ENCODE measurements around the gene C4orf36.
"Not testable (repeated sequence)": the region's sequence is repeated elsewhere in the genome, so short reads cannot be mapped to it uniquely, and the experiment has no call there.

Gene C4orf36

GRCh38 chr4:86916392-86916791 is 24.2 kb upstream of the C4orf36 start:
- DNase-seq = no peak

DNA sequence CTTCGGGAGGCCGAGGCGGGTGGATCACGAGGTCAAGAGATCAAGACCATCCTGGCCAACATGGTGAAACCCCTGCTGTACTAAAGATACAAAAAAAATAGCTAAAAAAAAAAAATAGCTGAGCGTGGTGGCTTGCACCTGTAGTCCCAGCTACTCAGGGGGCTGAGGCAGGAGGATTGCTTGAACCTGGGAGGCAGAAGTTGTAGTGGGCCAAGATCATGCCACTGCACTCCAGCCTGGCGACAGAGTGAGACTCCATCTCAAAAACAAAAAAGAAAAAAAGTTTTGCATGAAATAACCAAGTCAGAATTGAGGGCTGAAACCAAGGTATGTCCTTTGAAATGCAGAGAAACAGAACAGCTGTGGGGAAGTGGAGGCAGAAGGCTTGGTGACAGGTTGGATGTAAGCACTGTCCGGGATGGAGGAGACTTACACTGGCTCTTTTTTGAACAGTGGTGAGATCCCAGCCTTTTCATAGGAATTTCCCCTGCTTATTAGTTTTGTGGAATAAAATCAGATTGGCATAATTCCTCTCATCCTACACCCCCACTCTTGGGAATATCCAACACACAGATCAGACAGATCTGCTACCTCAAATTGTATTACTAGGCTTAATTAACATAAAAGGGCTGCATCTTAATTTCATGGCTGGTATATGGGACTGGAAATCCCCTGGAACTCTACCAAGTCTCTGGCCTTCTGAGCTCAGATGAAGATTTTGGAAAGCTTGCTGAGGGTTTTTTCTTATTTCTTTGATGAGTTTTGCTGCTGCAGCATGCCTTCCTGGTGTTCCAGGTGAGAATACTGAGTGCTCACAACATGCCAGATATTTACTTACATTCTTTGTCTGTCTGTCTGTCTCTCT is 18.8 kb upstream of the C4orf36 start:
- no peak for DNase-seq

DNA sequence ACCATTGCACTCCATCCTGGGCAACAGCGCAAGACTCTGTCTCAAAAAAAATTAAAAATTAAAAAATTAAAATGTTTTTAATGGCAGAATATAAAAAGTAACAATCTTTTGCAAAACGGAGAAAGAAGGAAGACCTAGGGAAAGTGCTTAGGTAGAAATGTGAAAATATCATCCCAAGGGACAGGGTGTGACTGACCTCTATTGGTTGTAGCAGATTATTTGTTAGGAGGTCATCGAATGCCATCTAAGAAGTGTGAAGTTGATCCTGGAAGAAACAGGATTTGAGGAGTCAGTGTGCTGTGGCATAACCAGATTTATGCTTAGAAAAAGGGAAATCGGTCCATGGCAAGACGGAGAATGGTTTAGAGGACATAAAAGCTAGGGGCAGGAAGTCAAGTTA is 18.1 kb upstream of the C4orf36 start:
- no peak for DNase-seq

DNA sequence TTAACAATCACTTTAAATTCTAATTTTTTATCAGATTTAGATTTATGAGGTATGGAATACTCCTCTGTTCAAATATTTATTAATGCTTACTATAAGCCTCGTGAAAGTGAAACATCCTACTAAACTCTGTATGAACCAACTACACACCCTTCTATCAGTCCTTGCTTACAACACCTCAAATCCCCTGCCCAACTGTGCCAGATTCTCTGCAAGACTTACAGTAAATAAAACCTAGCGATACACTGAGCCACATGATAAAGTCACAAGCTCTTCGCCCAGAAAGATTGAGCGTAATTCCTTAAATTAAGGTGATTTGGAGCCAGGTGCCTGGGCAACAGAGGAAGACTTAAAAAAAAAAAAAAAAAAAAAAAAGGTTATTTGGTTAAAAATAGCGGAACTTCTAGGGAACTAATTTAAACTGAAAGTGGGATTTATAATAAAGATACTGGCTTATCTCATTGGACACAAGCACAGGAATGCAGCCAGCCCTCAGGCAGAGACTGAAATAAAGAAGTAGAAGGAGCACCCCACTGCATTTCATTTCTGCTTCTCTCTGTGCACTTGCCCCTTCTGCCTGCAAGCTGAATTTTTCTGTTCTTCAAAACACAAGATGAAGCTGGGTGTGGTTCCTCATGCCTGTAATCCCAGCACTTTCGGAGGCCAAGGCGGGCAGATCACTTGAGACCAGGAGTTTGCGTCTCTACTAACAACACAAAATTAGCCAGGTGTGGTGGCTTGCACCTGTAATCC is 17.5 kb upstream of the C4orf36 start:
- no peak for DNase-seq

DNA sequence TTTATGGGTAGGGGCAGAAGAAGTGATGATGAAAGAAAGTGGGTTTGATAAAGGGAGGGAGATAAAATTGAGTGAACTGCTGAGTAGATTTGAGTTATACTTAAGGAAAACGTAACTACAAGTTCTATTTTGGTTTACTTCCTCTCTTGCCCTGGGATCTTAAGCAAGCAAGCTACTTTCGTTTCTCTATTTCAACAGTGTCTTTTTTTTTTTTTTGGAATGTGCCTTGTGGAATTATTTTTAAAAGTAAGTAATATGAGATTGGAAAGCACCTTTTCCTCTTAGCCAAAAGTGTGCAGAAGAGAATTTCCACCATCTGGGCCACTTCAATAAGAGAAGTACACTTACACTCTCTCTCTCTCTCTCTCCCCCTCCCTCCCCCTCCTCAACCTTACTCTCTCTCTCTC is 16.0 kb upstream of the C4orf36 start:
- no peak for DNase-seq

- no peak for DNase-seq
Observed at GRCh38 chr4:86901864-86902263, 9.6 kb upstream of the C4orf36 start.

- no peak for DNase-seq
Observed at GRCh38 chr4:86898562-86898961, 6.3 kb upstream of the C4orf36 start.

DNA sequence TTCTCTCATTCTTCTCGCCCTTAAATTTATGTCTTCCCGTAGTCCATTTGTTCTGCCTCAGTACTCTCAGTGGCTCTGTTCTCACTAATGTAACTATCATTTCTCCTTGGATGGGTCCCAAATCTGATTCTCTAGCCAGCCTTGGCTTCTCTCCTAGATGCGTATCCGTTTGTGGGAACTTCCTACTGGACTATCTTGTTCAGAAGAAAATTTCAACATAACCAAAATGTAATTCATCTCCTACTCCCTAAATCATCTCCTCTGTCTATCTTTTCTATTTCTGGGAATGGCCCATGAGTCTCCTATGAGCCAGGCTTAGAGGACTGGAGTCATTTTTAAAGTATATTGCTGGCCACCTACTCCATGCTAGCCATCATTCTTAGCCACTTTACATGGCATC is 4.4 kb upstream of the C4orf36 start:
- DNase-seq = no peak

DNA sequence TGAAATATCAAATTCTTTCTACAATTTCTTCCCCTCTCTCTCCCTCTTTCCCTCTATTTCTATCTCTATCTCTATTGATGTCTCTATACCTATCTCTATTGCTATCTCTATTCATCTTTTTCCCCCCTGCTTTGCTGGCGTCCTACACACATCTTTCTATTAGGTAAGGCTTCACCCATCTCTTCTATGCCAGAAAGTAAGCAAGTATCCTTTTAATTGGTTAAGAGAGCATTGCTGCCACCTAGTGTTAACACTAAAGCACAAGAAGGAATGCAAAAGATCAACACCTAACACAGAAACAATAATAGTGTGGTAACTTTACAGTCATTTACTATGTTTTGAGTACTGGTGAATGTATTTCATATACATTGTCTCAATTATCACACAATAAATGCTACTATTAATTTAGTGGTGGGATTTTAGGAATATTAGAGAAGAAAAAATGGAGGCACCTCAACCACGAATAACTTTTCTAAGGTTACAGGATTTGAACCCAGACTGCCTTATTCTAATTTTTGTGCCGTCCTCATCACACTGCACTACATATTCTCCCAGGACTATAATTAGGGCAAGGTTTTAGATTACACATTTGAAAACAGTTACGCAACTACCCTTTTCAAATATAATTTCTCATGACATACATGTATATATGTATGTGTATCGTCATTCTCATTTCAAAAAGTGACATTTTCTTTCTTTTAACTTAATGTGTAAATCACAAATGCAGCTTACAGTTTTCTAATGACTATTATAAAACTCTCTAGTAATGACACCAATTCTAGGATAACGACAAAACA is 3.7 kb upstream of the C4orf36 start:
- DNase-seq = no peak

DNA sequence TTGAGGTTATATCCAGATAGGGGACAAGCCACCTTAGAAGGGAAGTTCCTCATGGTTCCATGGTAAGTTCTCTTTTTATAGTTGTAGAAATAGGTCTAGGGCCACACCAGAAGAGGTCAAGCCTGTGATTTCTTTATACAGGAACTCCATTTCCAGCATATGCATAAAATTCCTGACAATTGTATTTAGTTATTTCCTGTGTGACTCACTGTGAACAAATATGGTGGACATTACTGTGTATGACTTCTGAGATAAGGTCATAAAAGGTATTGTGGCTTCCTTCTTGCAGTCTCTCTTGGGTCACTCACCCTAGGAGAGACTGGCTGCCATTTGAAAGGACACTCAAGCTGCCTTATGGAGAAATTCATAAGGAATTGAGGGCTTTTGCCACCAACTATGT is 2.2 kb upstream of the C4orf36 start:
- DNase-seq = no peak

DNA sequence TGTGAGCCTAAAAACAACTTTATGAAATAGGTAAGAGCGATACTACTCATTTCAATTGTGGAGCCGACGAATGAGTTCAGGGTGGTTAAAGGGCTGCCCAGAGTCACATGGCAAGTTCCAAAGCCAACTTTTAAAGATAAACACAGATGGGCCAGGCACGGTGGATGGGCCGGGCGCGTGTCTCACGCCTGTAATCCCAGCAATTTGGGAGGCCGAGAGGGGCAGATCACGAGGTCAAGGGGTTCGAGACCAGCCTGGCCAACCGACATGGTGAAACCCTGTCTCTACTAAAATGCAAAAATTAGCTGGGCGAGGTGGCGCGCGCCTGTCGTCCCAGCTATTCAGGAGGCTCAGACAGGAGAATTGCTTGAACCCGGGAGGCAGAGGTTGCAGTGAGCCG is 914 bp upstream of the C4orf36 start:
- no peak for DNase-seq

GRCh38 chr4:86892636-86892960 is 376 bp upstream of the C4orf36 start:
- no peak for DNase-seq

- DNase-seq = no peak
Observed at GRCh38 chr4:86890790-86891189, 1.4 kb downstream of the C4orf36 start.

DNA sequence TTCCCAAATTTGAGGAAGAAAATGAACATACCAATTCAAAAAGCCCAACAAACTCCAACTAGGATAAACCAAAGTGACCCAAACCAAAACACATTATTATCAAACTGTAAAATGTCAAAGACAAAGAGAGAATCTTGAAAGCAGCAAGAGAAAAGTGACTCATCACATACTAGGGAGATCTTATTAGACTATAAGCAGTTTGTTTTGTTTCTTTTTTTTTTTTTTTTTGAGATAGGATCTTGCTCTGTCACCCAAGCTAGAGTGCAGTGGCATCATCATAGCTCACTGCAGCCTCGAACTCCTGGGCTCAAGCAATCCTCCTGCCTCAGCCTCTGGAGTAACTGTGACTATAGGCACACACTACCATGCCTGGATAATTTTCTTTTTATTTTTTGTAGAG is 12.6 kb downstream of the C4orf36 start:
- DNase-seq = no peak

DNA sequence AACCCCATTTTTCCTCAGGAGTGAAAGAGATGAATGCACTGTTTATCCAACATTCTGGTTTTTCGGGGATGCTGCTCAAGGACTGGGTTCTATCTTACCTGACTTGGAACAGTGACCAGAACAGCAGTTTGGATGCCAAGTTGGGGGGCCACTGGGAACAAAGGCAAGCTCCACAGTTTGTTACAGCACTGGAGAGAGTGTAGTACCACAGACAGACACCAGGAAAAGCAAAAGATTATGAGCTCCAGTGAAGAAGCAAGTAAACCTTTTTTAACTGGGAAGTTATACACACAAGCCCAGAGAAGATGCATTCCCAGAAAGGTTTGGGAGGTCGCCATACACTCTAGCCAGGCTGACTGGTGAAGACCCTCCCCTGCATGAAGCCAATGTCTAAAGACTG is 13.6 kb downstream of the C4orf36 start:
- DNase-seq = no peak

- DNase-seq = no peak
Observed at GRCh38 chr4:86876894-86877685, 15.1 kb downstream of the C4orf36 start.

DNA sequence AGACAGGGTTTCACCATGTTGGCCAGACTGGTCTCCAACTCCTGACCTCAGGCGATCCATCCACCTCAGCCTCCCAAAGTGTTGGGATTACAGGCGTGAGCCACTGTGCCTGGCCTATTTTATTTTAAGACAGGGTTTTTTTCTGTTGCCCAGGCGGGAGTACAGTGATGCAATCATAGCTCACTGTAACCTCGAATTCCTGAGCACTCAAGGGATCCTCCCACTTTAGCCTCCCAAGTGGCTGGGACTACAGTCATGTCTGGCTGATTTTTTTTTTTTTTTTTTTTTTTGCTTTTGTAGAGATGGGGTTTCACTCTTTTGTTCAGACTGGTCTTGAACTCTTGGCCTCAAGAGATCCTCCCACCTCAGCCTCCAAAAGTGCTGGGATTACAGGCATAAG is 16.8 kb downstream of the C4orf36 start:
- DNase-seq = not testable (repeated sequence)

DNA sequence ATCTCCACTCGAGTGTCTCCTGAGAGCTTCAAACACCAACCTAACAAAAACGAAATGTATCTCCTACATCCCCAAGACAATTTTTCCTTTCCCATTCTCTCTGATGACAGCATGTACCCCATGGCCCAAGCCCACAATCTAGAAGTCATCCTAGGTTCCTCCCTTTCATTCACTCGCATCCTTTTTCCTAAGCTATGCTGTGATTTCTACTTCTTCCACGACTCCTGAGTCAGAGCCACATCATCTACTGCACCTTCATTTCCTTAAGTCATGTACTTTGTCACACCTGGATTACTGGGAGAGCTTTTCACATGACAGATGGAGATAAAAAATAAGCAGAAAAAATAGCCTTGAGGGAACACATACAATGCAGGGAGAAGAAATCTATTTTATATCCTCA is 20.1 kb downstream of the C4orf36 start:
- no peak for DNase-seq

DNA sequence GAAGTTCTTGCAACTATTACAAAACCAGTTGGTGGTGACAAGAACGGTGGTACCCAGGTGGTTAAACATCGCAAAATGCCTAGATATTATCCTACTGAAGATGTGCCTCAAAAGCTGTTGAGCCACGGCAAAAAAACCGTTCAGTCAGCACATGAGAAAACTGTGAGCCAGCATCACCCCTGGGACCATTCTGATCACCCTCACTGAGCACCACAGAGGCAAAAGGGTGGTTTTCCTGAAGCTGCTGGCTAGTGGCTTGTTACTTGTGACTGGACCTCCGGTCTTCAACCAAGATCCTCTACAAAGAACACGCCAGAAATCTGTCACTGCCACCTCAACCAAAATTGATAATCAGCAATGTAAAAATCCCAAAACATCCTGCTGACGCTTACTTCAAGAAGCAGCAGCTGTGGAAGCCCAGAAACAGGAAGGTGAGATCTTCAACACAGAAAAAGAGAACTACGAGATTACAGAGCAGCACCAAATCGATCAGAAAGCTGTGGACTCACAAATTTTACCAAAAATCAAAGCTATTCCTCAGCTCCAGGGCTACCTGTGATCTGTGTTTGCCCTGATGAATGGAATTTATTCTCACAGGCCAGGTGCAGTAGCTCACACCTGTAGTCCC is 21.7 kb downstream of the C4orf36 start:
- no peak for DNase-seq

DNA sequence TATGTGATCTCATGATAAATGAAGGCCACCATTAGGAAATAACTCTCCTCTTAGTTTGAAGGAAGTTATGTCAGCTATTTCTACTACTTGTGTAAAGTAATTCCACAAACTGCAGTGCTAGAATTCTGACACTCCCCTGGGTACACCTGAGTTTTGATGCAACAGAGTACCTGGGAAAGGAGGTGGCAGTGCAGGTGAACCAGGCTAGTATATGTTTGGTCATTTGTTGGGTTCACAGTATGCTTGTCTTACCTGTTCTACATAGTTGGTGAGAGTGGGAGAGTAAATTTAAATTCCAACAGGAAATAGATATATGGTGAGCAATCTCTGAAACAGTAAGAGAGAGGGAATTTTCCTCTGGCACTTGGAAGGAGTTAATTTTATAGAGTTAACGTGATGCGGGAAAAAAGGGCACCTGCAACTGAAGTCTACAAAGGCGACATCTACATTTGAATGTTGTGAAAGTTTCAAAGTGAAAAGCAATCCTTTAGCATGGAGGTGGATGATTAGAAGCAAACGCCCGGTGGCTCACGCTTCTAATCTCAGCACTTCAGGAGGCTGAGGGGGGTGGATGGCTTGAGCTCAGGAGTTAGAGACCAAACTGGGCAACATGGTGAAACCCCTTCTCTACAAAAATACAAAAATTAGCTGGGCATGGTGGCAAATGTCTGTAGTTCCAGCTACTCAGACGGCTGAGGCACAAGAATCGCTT is 34.7 kb downstream of the C4orf36 start:
- no peak for DNase-seq

DNA sequence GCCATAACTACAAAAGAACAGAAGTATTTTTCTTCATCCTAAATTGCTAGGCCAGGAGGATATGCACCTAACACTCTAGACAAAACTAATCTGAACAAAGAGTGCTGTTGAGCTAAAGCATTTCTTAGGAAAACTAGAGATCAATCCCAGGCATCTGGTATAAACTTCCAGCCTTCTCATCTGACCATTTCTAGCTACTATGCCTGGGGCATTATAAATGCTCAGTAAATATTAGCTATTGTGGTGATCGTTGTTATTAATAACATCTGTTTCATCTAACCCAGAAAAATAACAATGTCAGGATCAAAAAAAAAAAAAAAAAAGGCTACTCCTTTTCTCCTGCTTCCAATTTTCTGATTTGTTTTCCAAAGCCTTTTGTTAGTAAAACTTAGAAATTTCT is 35.3 kb downstream of the C4orf36 start:
- no peak for DNase-seq

GRCh38 chr4:86855572-86855971 is 36.6 kb downstream of the C4orf36 start:
- DNase-seq = no peak
